GM19238 (cell line): Measurements from ENCODE around the gene FGF10.

Source experiments
- DNase-seq: peaks from one replicate; pipeline ENCODE4 v3.0.0; 2011; ENCODE audit warnings: low spot score; ENCODE audit not compliant: insufficient read length

FGF10 gene

GRCh38 chr5:44358421-44358820, 30.8 kb downstream of the FGF10 start:
- no peak for DNase-seq

- DNase-seq, result no peak
Measured at GRCh38 chr5:44356231-44356630, 33.0 kb downstream of the FGF10 start.

GRCh38 chr5:44345871-44346270, 43.3 kb downstream of the FGF10 start:
- DNase-seq, result no peak

- DNase-seq, result no peak
Measured at GRCh38 chr5:44336708-44337107, 52.5 kb downstream of the FGF10 start.

GRCh38 chr5:44334622-44335021, 54.6 kb downstream of the FGF10 start:
- DNase-seq, result no peak

GRCh38 chr5:44332285-44332971, 56.8 kb downstream of the FGF10 start:
- DNase-seq, result peak; percentile 4

- no peak for DNase-seq
Measured at GRCh38 chr5:44331471-44332050, 57.7 kb downstream of the FGF10 start.

GRCh38 chr5:44329716-44330115, 59.5 kb downstream of the FGF10 start:
- DNase-seq, result no peak

GRCh38 chr5:44321144-44321725, 68.0 kb downstream of the FGF10 start:
- no peak for DNase-seq

GRCh38 chr5:44320188-44320587, 69.0 kb downstream of the FGF10 start:
- DNase-seq, result no peak

GRCh38 chr5:44318883-44319282, 70.3 kb downstream of the FGF10 start:
- no peak for DNase-seq

- no peak for DNase-seq
Measured at GRCh38 chr5:44312374-44312773, 76.8 kb downstream of the FGF10 start.

- no peak for DNase-seq
Measured at GRCh38 chr5:44300551-44300950, 88.7 kb downstream of the FGF10 start.

GRCh38 chr5:44299394-44299793, 89.8 kb downstream of the FGF10 start:
- no peak for DNase-seq

GRCh38 chr5:44294516-44294915, 94.7 kb downstream of the FGF10 start:
- no peak for DNase-seq

- DNase-seq, result no peak
Measured at GRCh38 chr5:44292736-44293135, 96.5 kb downstream of the FGF10 start.

GRCh38 chr5:44278469-44278868, 110.8 kb downstream of the FGF10 start:
- DNase-seq, result no peak

- DNase-seq, result no peak
Measured at GRCh38 chr5:44275908-44276307, 113.3 kb downstream of the FGF10 start.

GRCh38 chr5:44275329-44275728, 113.9 kb downstream of the FGF10 start:
- DNase-seq, result no peak

- DNase-seq, result no peak
Measured at GRCh38 chr5:44267909-44268308, 121.3 kb downstream of the FGF10 start.

- no peak for DNase-seq
Measured at GRCh38 chr5:44266882-44267576, 122.2 kb downstream of the FGF10 start.

GRCh38 chr5:44265713-44266112, 123.5 kb downstream of the FGF10 start:
- DNase-seq, result no peak
